ENCODE results near the gene FOXK2. TPM values are rescaled to one million over a fixed set of nuclear protein-coding genes. Genes with fewer than 3 reads are reported as not detected.

The FOXK2 gene
- total RNA-seq, 2 experiments from 2014 or later, result 48.8 to 51.4 TPM

DNA sequence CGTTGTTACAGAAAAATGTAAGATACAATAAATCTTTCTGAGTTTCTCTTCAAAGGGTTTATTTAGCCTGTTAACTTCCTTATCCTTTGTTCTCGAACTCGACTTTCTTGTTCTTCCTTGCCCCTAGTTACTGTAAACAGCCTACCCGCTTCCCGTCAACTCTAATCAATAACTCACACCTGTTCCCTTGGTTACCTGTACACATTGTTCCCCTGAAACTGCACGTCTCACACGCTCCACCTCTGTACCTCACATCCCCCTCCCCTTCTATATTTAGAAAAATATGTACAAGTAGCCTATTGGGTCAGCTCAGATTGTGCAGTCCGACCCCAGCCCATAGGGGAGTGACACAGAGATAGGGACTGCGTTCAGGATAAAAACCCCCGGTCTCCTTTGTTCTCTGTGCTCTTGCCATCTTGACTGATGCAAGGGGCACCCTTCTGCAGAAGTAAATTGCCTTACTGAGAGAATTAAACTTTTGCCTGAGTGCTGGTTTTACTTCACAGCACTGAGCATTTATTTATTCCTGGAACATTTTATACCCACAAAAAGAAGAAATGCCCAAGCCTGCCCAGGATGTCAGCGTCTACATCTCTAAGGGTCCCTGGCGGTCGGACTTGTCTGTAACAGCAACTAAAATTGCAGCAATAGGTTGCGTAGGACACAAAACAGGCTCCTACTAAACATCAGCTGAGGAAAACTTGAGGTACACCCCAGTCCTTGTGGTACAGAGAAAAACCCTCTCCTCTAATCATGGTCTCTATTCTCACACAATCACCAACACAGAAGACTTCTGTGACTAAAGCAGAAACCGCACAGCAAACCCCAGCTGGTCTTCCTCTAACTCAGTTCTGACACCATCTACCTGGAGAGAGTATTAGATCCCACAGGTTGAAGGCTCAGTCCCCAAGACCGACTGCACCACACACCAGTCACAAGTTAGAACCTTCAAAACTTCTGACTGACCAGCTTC, 117.4 kb downstream of the FOXK2 start:
- Mint-ChIP-seq H3K9me3 (peaks cover 8% of the 10 kb centered on the region), H3K27me3 (ENCODE audit: low read depth) (no peaks in the 10 kb centered on the region), H3K4me1 (ENCODE audit: low read depth) (peaks cover 32% of the 10 kb centered on the region), H3K27ac (no peak overlapping the region), H3K4me3 (no peak overlapping the region), H3K36me3 (ENCODE audit: low read depth) (peaks cover 36% of the 10 kb centered on the region)
- DNase-seq, result no peak
- CTCF ChIA-PET, result no interaction called here
- intact Hi-C loops (cut with micrococcal nuclease), result no loop called here

DNA sequence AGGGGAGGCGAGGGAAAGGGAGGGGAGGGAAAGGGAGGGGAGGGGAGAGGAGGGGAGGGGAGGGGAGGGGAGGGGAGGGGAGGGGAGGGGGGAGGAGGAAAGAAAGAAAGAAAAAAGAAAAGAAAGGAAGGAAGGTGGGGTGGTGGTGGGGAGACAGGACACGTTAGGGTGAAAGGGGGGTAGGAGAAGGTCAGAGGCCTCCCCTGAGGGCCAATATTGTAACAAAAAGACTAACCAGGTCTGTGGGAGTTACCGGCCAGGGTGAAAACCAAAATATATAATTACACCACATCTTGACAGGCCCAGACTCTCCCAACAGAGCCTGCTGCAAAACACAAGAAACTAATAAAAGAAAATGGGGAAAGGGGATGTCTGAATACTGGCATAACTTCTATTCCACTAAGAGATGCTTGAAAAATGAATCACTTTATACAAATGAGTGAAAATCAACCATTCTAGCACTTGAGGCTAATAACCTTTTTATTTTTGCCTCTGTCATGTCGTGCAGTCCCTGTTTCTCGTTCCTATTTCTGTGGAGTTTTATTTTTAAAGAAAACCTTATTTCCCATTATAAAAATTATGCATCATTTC, 118.7 kb downstream of the FOXK2 start:
- H3K4me1 Mint-ChIP-seq (ENCODE audit: low read depth), result peaks cover 34% of the 10 kb centered on the region
- H3K4me3 Mint-ChIP-seq, result no peak overlapping the region
- peaks cover 42% of the 10 kb centered on the region for H3K36me3 Mint-ChIP-seq (ENCODE audit: low read depth)
- intact Hi-C loops (cut with micrococcal nuclease), result no loop called here
- peaks cover 8% of the 10 kb centered on the region for H3K9me3 Mint-ChIP-seq
- CTCF ChIA-PET, result no interaction called here
- H3K27me3 Mint-ChIP-seq (ENCODE audit: low read depth), result no peaks in the 10 kb centered on the region
- no peak for DNase-seq
- H3K27ac Mint-ChIP-seq, result no peak overlapping the region

DNA sequence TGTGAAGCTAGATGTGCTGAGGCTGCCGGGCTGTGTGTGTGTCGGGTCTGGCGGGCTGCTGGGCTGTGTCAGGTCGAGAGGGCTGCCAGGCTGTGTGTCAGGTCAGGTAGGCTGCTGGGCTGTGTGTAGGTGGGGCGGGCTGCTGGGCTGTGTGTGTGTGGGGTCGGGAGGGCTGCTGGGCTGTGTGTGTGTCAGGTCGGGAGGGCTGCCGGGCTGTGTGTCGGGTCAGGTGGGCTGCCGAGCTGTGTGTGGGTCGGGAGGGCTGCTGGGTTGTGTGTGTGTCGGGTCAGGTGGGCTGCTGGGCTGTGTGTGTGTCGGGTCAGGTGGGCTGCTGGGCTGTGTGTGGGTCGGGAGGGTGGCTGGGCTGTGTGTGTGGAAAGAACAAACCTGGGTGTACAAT, 120.1 kb downstream of the FOXK2 start:
- H3K27ac Mint-ChIP-seq, result no peak overlapping the region
- CTCF ChIA-PET, result no interaction called here

DNA sequence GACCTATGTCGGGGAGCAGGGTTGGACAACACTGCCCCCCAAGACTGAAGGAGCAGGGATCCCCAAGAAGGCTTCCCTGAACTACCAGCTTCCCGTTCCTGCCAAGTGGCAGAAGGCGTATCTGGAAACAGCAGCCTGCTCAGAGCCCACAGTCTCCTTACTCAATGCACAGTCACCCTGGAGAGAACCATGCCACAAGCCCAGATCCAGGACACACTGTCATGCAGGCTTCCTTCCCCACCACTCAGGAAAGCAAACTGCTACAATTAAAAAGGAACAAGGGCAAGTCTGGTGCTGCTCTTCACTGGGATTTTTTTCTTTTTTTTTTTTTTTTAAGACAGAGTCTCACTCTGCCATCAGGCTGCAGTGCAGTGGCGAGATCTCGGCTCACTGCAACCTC, 120.5 kb downstream of the FOXK2 start:
- CTCF ChIA-PET, result no interaction called here
- H3K9me3 Mint-ChIP-seq, result peaks cover 8% of the 10 kb centered on the region
- peaks cover 41% of the 10 kb centered on the region for H3K36me3 Mint-ChIP-seq (ENCODE audit: low read depth)
- no peak overlapping the region for H3K4me3 Mint-ChIP-seq
- no peak for DNase-seq
- H3K4me1 Mint-ChIP-seq (ENCODE audit: low read depth), result peaks cover 33% of the 10 kb centered on the region
- intact Hi-C loops (cut with micrococcal nuclease), result no loop called here
- no peaks in the 10 kb centered on the region for H3K27me3 Mint-ChIP-seq (ENCODE audit: low read depth)
- H3K27ac Mint-ChIP-seq, result no peak overlapping the region

More for the DNA sequence above, 120.1 kb downstream of the FOXK2 start:
- Mint-ChIP-seq H3K36me3 (ENCODE audit: low read depth) (peaks cover 43% of the 10 kb centered on the region), H3K27me3 (ENCODE audit: low read depth) (no peaks in the 10 kb centered on the region), H3K9me3 (peaks cover 8% of the 10 kb centered on the region), H3K4me3 (no peak overlapping the region), H3K4me1 (ENCODE audit: low read depth) (peaks cover 35% of the 10 kb centered on the region)
- no peak for DNase-seq
- intact Hi-C loops (cut with micrococcal nuclease), result no loop called here

DNA sequence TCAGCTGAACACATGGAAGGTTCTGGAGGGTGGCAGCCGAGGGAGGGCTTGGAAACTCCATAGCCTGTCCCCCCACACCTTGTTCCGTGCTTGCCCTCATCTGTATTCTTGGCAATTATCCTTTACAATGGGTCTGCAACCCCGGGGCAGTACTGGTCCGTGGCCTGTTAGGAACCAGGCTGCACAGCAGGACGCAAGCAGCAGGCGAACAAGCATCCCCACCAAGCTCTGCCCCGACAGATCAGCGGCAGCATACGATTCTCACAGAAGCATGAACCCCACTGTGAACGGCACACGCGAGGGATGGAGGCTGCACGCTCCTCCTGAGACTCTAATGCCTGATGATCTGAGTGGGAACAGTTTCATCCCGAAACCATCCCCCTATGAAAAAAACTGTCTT, 122.5 kb downstream of the FOXK2 start:
- Mint-ChIP-seq H3K4me3 (no peak overlapping the region), H3K4me1 (ENCODE audit: low read depth) (peaks cover 46% of the 10 kb centered on the region), H3K36me3 (ENCODE audit: low read depth) (peaks cover 35% of the 10 kb centered on the region), H3K27ac (no peak overlapping the region), H3K9me3 (peaks cover 5% of the 10 kb centered on the region), H3K27me3 (ENCODE audit: low read depth) (no peaks in the 10 kb centered on the region)
- CTCF ChIA-PET, result no interaction called here
- no peak for DNase-seq
- intact Hi-C loops (cut with micrococcal nuclease), result no loop called here

DNA sequence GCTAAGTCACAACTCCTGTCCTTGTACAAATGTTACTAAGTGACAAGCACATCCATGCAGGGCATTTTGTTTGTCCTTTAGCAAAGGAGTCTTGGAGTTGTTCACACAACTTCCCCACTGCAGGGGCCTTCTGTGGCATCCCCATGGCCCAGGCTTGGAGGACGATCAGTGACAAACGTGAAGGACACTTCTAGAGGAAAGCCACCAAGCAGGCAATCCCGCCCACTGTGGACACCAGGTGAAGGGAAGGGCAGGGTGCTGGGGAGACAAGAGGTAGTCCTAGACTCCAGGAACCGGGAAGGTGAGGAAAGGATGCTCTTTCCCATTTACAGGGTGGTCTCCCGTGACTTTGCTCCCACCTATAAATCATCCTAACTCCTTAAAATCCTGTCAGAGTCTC, 124.6 kb downstream of the FOXK2 start:
- H3K9me3 Mint-ChIP-seq, result no peaks in the 10 kb centered on the region

DNA sequence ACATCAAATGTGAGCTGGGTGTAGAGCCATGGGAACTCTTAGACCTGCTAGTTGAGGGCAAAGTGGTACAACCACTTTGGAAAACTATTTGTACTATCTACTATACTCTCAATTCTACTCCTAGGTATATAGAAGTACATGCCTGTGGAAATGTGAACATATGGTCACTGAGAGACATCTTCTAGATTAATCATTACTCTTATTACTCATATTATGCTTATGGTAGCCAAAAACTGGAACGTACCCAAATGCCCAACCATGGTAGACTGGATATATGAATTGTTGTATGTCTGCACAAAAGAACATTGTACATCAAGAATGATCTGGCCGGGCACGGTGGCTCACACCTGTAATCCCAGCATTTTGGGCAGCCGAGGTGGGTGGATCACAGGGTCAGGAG, 126.0 kb downstream of the FOXK2 start:
- DNase-seq, result no peak
- Mint-ChIP-seq H3K4me3 (peak overlapping the region; percentile 80), H3K27ac (no peak overlapping the region), H3K27me3 (ENCODE audit: low read depth) (no peaks in the 10 kb centered on the region), H3K9me3 (no peaks in the 10 kb centered on the region), H3K36me3 (ENCODE audit: low read depth) (peaks cover 19% of the 10 kb centered on the region), H3K4me1 (ENCODE audit: low read depth) (peaks cover 30% of the 10 kb centered on the region)
- intact Hi-C loops (cut with micrococcal nuclease), result loop anchor here (5.0 kb wide), 2 partner anchors 52 to 72 kb away; partner anchors contain the start of genes FN3KRP and RAB40B
- CTCF ChIA-PET, result no interaction called here

More for the DNA sequence above, 124.6 kb downstream of the FOXK2 start:
- CTCF ChIA-PET, result no interaction called here
- Mint-ChIP-seq H3K27me3 (ENCODE audit: low read depth) (no peaks in the 10 kb centered on the region), H3K27ac (no peak overlapping the region), H3K36me3 (ENCODE audit: low read depth) (peaks cover 27% of the 10 kb centered on the region), H3K4me3 (no peak overlapping the region), H3K4me1 (ENCODE audit: low read depth) (peaks cover 38% of the 10 kb centered on the region)
- no peak for DNase-seq
- intact Hi-C loops (cut with micrococcal nuclease), result no loop called here

DNA sequence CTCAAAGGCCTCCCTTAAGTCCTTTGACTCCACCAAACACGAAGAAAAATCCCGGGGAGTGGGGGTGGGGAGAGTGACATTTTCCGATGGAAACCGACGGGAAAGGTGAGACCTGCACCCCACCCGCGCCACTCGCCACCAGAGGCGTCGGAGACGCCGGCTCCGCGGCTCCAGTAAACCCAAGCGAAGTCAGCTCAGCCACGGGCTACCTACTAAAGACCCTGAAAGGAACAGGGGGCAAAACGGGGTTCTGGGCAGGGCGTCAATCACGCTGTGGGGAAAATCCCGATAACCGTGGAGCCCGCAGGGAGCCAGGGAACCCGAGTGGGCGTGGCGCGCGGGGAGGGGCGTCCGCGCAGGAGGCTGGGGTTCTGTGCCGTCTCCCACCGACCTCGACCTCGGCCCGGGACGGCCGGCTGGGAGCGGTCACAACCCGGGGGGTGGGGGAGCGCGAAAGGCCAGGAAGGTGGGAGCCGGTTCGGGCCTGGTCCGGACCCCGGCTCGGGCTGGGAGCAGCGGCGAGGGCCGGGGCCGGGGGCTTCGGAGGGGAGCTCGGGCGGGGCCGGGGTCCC, 128.1 kb downstream of the FOXK2 start:
- intact Hi-C loops (cut with micrococcal nuclease), result loop anchor here (1.0 to 5.0 kb wide), 5 partner anchors 50 to 229 kb away; partner anchors contain the start of genes CYBC1, FN3KRP, HEXD and OGFOD3
- Mint-ChIP-seq H3K36me3 (ENCODE audit: low read depth) (peaks cover 11% of the 10 kb centered on the region), H3K27ac (no peak overlapping the region), H3K4me3 (peak overlapping the region; percentile 80), H3K4me1 (ENCODE audit: low read depth) (peaks cover 26% of the 10 kb centered on the region), H3K9me3 (no peaks in the 10 kb centered on the region), H3K27me3 (ENCODE audit: low read depth) (no peaks in the 10 kb centered on the region)
- peak; percentile 47 for DNase-seq
- CTCF ChIA-PET, result no interaction called here

DNA sequence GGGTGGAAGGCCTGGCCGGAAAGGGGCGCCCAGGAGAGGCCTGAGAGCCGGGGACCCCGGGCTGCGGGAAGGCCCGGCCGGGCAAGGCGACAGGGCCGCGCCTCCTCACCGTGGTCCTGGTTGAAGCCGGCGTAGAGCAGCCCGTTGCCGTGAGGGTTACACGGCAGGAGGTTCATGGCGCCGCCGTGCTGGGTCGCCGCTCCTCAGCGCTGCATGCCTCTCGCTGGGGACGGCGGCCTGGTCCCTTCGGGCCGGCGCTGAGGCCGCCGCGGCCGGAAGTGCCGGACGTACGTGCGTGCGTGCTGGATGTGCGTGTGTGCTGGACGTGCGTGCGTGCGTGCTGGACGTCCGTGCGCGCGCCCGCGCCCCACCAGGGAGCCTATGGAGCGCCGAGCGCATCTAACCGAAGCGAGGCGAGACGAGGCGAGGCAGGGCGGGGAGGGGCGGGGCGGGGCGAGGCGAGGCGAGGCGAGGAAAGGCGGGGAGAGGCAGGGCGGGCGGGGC, 128.7 kb downstream of the FOXK2 start, which contains the start of gene WDR45B:
TSS of gene WDR45B (minus strand) at position 280 of the 504 bp plus-strand sequence. CDS start at position 176, 104 bp downstream.
- Mint-ChIP-seq H3K27me3 (ENCODE audit: low read depth) (no peaks in the 10 kb centered on the region), H3K27ac (no peak within 1 kb of the TSS), H3K9me3 (no peaks in the 10 kb centered on the region), H3K4me3 (peak within 1 kb of the TSS; percentile 80), H3K4me1 (ENCODE audit: low read depth) (peaks cover 25% of the 10 kb centered on the region), H3K36me3 (ENCODE audit: low read depth) (peaks cover 9% of the 10 kb centered on the region)
- intact Hi-C loops (cut with micrococcal nuclease), result loop anchor here (1.0 to 5.0 kb wide), 4 partner anchors 49 to 198 kb away; partner anchors contain the start of genes CYBC1, FN3KRP, RAB40B and TBCD
- CTCF ChIA-PET, result no interaction called here
- peak; percentile 88 for DNase-seq

DNA sequence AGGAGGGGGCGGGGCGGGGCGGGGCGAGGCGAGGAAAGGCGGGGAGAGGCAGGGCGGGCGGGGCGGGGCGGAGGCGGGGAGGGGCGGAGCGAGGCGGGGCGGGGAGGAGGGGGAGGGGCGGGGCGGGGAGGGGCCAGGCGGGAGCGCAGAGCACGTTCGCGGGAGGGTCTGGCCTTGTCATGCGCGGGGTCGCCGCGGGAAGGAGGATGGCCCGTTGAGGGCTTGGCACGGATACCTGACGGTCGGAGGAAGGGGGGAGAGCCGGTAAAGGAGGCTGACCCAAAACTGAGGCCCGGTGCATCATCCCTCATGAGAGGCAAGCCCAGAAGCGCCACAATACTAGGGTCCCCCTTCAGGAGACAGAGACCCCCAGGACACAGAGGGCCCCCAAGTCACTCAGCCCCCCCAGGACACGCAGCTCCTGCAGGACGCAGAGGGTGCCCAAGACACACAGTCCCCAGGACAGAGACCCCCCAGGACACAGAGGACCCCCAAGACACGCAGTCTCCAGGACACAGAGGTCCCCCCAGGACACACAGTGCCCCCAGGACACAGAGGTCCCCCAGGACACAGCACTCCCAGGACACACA, 129.3 kb downstream of the FOXK2 start:
- DNase-seq, result no peak
- CTCF ChIA-PET, result no interaction called here
- no peaks in the 10 kb centered on the region for H3K9me3 Mint-ChIP-seq
- peaks cover 8% of the 10 kb centered on the region for H3K36me3 Mint-ChIP-seq (ENCODE audit: low read depth)
- intact Hi-C loops (cut with micrococcal nuclease), result loop anchor here (1.0 to 5.0 kb wide), 4 partner anchors 48 to 199 kb away; partner anchors contain the start of genes CYBC1, FN3KRP, RAB40B and TBCD
- H3K4me3 Mint-ChIP-seq, result peak overlapping the region; percentile 54
- no peaks in the 10 kb centered on the region for H3K27me3 Mint-ChIP-seq (ENCODE audit: low read depth)
- peaks cover 24% of the 10 kb centered on the region for H3K4me1 Mint-ChIP-seq (ENCODE audit: low read depth)
- no peak overlapping the region for H3K27ac Mint-ChIP-seq

DNA sequence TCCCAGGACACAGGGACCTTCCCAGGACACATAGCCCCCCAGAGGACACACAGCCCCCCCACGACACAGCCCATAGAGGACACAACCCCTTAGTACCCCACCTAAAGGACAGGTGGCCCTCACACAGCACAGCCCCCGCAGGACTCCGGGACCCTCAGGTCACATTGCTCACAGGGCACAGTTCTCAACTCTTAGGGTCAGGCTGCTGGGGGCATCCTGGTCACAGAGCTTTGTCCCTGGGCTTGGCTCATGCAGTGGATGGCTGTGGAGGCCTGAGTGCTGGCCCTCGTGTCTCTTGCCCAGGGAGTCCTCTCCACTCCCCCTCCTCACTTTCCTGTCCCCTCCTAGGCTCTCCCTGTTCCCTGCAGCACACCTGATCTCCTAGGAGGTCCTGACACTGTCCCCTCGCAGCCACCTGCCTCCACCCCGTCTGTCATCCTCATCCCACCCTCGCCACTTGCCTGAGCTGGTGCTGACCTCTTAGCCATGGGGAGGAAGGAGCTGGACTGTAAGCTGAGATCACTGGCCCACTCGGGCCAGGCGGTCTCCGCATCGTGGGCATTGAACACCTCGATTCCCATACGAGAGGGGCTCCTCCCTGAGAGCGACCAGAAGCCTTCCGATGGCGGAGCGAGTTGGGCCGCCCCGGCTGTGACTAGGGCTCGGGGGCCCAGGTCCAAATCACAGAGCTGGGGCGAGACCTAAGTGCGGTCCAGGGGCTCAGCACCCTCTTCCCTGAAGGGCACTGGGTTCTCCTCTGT, 130.1 kb downstream of the FOXK2 start:
- H3K27ac Mint-ChIP-seq, result no peak overlapping the region
- H3K4me1 Mint-ChIP-seq (ENCODE audit: low read depth), result peaks cover 19% of the 10 kb centered on the region
- no peaks in the 10 kb centered on the region for H3K9me3 Mint-ChIP-seq
- H3K36me3 Mint-ChIP-seq (ENCODE audit: low read depth), result peaks cover 4% of the 10 kb centered on the region
- no peak for DNase-seq
- intact Hi-C loops (cut with micrococcal nuclease), result loop anchor here (5.0 kb wide), 2 partner anchors 48 to 68 kb away; partner anchors contain the start of genes FN3KRP and RAB40B
- CTCF ChIA-PET, result no interaction called here
- peak overlapping the region; percentile 29 for H3K4me3 Mint-ChIP-seq
- H3K27me3 Mint-ChIP-seq (ENCODE audit: low read depth), result no peaks in the 10 kb centered on the region
